ENCODE results near the gene MEF2A.

GRCh38 chr15:99674279-99674678 lies 108.5 kb downstream of the MEF2A start:
- no peak for TF ChIP-seq ARNTL (CRISPR knock-in tag; IDR thresholded peaks at IDR 0.05; ENCODE audit: borderline replicate concordance, low read depth)
- no peak for TF ChIP-seq POU6F1 (CRISPR knock-in tag; IDR thresholded peaks at IDR 0.05; ENCODE audit: borderline replicate concordance, low read depth)
- no peak for TF ChIP-seq PATZ1 (CRISPR knock-in tag; IDR thresholded peaks at IDR 0.05; ENCODE audit: borderline replicate concordance)
- no peak for TF ChIP-seq ZC3H10 (CRISPR knock-in tag; IDR thresholded peaks at IDR 0.05)
- no peak for TF ChIP-seq RARB (CRISPR knock-in tag; IDR thresholded peaks at IDR 0.05)
- no peak for TF ChIP-seq ZNF8 (CRISPR knock-in tag; IDR thresholded peaks at IDR 0.05)
- no peak for TF ChIP-seq GLIS3 (CRISPR knock-in tag; IDR thresholded peaks at IDR 0.05)
- TF ChIP-seq CSDC2 (CRISPR knock-in tag; IDR thresholded peaks at IDR 0.05): no peak
- no peak for TF ChIP-seq ZFP30 (CRISPR knock-in tag; IDR thresholded peaks at IDR 0.05)
- no peak for TF ChIP-seq PPARA (CRISPR knock-in tag; IDR thresholded peaks at IDR 0.05; ENCODE audit: borderline replicate concordance)
- TF ChIP-seq ZNF70 (CRISPR knock-in tag; IDR thresholded peaks at IDR 0.05): no peak
